Measurements from ENCODE around the gene TAS2R14.

The TAS2R14 gene

GRCh38 chr12:10904686-10905085 is 34.4 kb downstream of the TAS2R14 start:
- DNase-seq, result no peak

DNA sequence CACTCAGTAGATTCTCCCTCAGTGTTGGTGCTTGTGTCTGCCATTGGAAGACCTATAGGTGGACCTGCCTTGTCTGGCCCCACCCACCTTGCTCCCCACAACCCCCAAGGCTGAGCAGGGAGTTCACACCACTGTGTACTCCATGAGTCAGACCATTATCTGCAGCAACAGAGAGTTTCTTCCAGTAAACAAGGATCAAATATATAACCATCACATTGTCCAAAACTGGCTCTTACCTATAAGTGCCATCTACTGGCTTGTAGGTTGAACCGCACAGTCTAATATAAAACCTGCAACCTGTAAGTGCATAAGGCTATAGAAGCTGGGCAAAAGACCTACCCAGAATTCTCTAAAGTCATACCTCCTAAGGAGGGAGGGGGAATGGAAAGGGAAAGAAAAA is 37.6 kb downstream of the TAS2R14 start:
- no peak for DNase-seq

DNA sequence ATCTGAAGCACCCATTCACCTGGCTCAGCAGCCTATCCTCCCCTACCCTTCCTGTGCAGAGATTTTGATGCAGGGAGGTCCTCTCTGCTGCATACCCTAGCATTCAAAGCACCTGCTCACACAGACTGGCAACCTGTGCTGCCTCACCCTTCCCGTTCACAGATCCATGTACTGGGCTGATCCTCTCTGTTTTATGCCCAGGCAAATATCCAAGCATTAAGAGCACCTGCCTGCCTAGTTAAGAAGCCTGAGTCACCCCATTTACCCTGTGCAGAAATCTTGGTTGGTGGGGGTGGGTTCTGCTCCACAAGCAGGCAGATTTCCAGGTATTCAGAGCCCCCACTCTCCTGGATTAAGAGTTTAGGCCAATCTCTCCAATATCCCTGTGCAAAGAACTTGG is 38.1 kb downstream of the TAS2R14 start:
- no peak for DNase-seq

- no peak for DNase-seq
Measured at GRCh38 chr12:10900530-10900929, 38.5 kb downstream of the TAS2R14 start.

- DNase-seq, result no peak
Measured at GRCh38 chr12:10896854-10897253, 42.2 kb downstream of the TAS2R14 start.

DNA sequence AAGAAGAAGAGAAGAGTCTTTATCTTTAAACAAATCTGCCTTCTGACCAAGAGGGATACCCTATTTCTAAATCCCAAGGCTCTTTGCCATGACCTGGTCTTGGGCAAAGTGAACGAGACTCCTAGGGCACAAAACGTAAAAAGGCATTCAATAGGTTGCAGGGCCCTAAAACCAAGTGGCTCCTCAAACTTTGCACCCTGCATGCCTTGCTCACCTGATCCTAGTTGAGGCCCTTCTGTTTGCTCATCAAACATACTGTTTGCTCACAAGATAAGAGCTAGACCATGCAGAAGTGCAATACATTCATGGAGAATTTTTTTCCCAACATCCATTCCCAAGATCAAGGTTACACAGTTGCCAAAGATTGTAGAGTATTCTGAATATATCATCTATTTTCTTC is 47.1 kb downstream of the TAS2R14 start:
- DNase-seq, result no peak

- DNase-seq, result no peak
Measured at GRCh38 chr12:10889226-10889625, 49.8 kb downstream of the TAS2R14 start.
